Ovary (tissue), 3 donors: ENCODE results near the gene KRTAP10-2.

ENCODE experiments used
- EP300 ChIP-seq: sonication (generic); formaldehyde crosslinking; IDR thresholded peaks from one replicate; pipeline ENCODE4 v1.6.1; 2017; ENCODE audit warnings: antibody characterized with exemption
- POLR2A ChIP-seq: fragments of 450-650 bp; IDR thresholded peaks from one replicate; pipeline ENCODE4 v1.6.1; 2017; ENCODE audit warnings: antibody characterized with exemption, mild to moderate bottlenecking, moderate library complexity
- TF ChIP-seq, protein P1 (sequence below), 3 donors: fragments of 450-650 bp in 2 of 3; fragments of 200-600 bp in 1 of 3; IDR thresholded peaks; one replicate each; pipeline versions ENCODE4 v1.5.1 to v1.8.0; 2016 to 2022; ENCODE audit warnings: antibody characterized with exemption in 3 of 3, mild to moderate bottlenecking in 1 of 3
- donor health status: DM: no; HTN: no; CAD: no.

DNA sequence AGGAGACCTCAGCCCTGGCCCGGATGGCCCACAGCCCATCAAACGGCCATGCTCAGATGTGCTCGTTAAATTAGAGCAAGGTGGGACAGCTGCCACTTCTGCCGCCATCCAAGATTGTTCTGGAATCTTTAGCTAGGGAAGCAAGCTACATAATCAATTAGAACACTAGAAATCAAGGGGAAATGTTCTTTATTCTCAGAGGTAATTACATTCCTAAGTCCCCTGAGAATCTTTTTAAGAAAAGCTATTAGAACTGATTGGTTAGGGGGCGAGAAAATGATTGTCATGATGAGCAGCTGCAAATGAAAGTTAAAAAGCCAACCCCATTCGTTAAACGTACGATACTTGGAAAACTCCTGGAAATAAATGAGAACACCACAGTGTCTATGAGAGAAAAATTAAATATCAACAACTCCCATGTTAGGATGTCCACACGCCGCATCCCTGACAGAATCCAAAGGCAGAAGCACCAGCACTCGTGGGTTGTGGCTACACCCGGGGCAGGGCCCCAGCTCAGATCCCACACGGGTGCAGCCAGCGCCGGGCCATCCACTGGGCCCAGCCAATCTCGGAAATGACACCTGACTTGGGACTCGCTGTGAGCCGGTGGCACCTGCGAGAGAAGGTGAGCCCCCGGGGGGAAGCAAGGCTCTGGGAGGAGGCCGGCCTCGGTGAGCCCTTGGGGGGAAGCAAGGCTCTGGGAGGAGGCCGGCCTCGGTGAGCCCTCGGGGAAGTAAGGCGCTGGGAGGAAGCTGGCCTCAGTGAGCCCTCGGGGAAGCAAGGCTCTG lies 48.9 kb downstream of the KRTAP10-2 start:
- no peak for TF ChIP-seq POLR2A
- TF ChIP-seq, protein P1, sequence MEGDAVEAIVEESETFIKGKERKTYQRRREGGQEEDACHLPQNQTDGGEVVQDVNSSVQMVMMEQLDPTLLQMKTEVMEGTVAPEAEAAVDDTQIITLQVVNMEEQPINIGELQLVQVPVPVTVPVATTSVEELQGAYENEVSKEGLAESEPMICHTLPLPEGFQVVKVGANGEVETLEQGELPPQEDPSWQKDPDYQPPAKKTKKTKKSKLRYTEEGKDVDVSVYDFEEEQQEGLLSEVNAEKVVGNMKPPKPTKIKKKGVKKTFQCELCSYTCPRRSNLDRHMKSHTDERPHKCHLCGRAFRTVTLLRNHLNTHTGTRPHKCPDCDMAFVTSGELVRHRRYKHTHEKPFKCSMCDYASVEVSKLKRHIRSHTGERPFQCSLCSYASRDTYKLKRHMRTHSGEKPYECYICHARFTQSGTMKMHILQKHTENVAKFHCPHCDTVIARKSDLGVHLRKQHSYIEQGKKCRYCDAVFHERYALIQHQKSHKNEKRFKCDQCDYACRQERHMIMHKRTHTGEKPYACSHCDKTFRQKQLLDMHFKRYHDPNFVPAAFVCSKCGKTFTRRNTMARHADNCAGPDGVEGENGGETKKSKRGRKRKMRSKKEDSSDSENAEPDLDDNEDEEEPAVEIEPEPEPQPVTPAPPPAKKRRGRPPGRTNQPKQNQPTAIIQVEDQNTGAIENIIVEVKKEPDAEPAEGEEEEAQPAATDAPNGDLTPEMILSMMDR (IDR thresholded peaks at IDR 0.05), result no peak
- TF ChIP-seq EP300, result no peak
